ENCODE measurements around the gene DCTD. TPM values are rescaled to one million over a fixed set of nuclear protein-coding genes. Genes with fewer than 3 reads are reported as not detected.

The DCTD gene
- total and polyA plus RNA-seq, 2 experiments from 2014 or later: 92.4 to 92.6 TPM

GRCh38 chr4:182918791-182919302, 1.7 kb upstream of the DCTD start:
- no peaks in the 10 kb centered on the region for H4K20me1 ChIP-seq (ENCODE audit: insufficient read depth, poor library complexity, severe bottlenecking)
- no peak for DNase-seq (ENCODE audit: low spot score)
- H3K9me2 ChIP-seq (replicated peaks; ENCODE audit: insufficient read depth): no peaks in the 10 kb centered on the region
- no peak overlapping the region for H3K27ac ChIP-seq
- WGBS (ENCODE audit: low lambda C conversion rate, missing lambda C conversion rate): 90% methylated on average over 7 of the region's 7 CpGs
- peaks cover 19% of the 10 kb centered on the region for H3K79me2 ChIP-seq
- no peak overlapping the region for H3K4me3 ChIP-seq
- no peak overlapping the region for H2AFZ ChIP-seq
- H3K4me2 ChIP-seq: no peak overlapping the region
- H3K27me3 ChIP-seq: no peaks in the 10 kb centered on the region
- H3K9me3 ChIP-seq (ENCODE audit: low read depth): no peaks in the 10 kb centered on the region
- TF ChIP-seq EZH2 (IDR thresholded peaks at IDR 0.05; ENCODE audit: borderline replicate concordance) (no peak), EZH2phosphoT487 (IDR thresholded peaks at IDR 0.05; ENCODE audit: low read depth, severe bottlenecking, unreplicated experiment) (no peak), CTCF (IDR thresholded peaks at IDR 0.05; ENCODE audit: poor library complexity) (no peak)
- peaks cover 26% of the 10 kb centered on the region for H3K4me1 ChIP-seq (ENCODE audit: insufficient read depth)
- H3K36me3 ChIP-seq (replicated peaks; ENCODE audit: insufficient read depth, low read depth): no peaks in the 10 kb centered on the region

- peaks cover 26% of the 10 kb centered on the region for H3K4me1 ChIP-seq (ENCODE audit: insufficient read depth)
- H3K9me2 ChIP-seq (replicated peaks; ENCODE audit: insufficient read depth): no peaks in the 10 kb centered on the region
- H3K36me3 ChIP-seq (replicated peaks; ENCODE audit: insufficient read depth, low read depth): no peaks in the 10 kb centered on the region
- H3K4me2 ChIP-seq: peak overlapping the region; percentile 97
- WGBS (ENCODE audit: low lambda C conversion rate, missing lambda C conversion rate): 21% methylated on average over 12 of the region's 12 CpGs
- peaks cover 25% of the 10 kb centered on the region for H3K79me2 ChIP-seq
- H3K4me3 ChIP-seq: peak overlapping the region; percentile 84
- no peaks in the 10 kb centered on the region for H4K20me1 ChIP-seq (ENCODE audit: insufficient read depth, poor library complexity, severe bottlenecking)
- DNase-seq (ENCODE audit: low spot score): no peak
- H2AFZ ChIP-seq: peak overlapping the region; percentile 100
- no peak for TF ChIP-seq EZH2 (IDR thresholded peaks at IDR 0.05; ENCODE audit: borderline replicate concordance)
- no peak for TF ChIP-seq CTCF (IDR thresholded peaks at IDR 0.05; ENCODE audit: poor library complexity)
- no peaks in the 10 kb centered on the region for H3K9me3 ChIP-seq (ENCODE audit: low read depth)
- H3K27me3 ChIP-seq: no peaks in the 10 kb centered on the region
- H3K27ac ChIP-seq: peak overlapping the region; percentile 100
These were observed 940 bp upstream of the DCTD start for GRCh38 chr4:182918044-182918607.

- Histone ChIP-seq H3K36me3 (replicated peaks; ENCODE audit: insufficient read depth, low read depth) (no peaks in the 10 kb centered on the region), H3K4me2 (peak overlapping the region; percentile 96), H2AFZ (peak overlapping the region; percentile 87), H3K9me2 (replicated peaks; ENCODE audit: insufficient read depth) (no peaks in the 10 kb centered on the region), H3K79me2 (peaks cover 28% of the 10 kb centered on the region), H4K20me1 (ENCODE audit: insufficient read depth, poor library complexity, severe bottlenecking) (no peaks in the 10 kb centered on the region), H3K4me1 (ENCODE audit: insufficient read depth) (peaks cover 18% of the 10 kb centered on the region), H3K4me3 (peak overlapping the region; percentile 84), H3K27ac (peak overlapping the region; percentile 100), H3K27me3 (no peaks in the 10 kb centered on the region), H3K9me3 (ENCODE audit: low read depth) (no peaks in the 10 kb centered on the region)
- no peak for TF ChIP-seq EZH2phosphoT487 (IDR thresholded peaks at IDR 0.05; ENCODE audit: low read depth, severe bottlenecking, unreplicated experiment)
- TF ChIP-seq EZH2 (IDR thresholded peaks at IDR 0.05; ENCODE audit: borderline replicate concordance): no peak
- no peak for TF ChIP-seq CTCF (IDR thresholded peaks at IDR 0.05; ENCODE audit: poor library complexity)
- WGBS (ENCODE audit: low lambda C conversion rate, missing lambda C conversion rate): 12% methylated on average over 32 of the region's 38 CpGs
- peak; percentile 73 for DNase-seq (ENCODE audit: low spot score)
These were observed 554 bp downstream of the DCTD start for GRCh38 chr4:182916483-182917181.
